Cardiac muscle cell (in vitro differentiated cells and primary cell): ENCODE results near the gene TAF7. TPM values are rescaled to one million over a fixed set of nuclear protein-coding genes. Genes with fewer than 3 reads are reported as not detected.

Source experiments
- DNase-seq, 2 donors: peaks; one replicate each; pipeline versions ENCODE4 v3.0.0 to v3.0.0-alpha.2; 2010 to 2017; ENCODE audit warnings: low read depth in 1 of 2, low spot score in 1 of 2
- H3K27ac ChIP-seq: fragments of 200-600 bp; sonication (generic); 2 replicates; pipeline ENCODE4 v1.5.1; 2016
- H3K27me3 ChIP-seq: fragments of 200-600 bp; sonication (generic); 2 replicates; pipeline ENCODE4 v1.6.0; 2016; ENCODE audit warnings: control low read depth
- H3K36me3 ChIP-seq: fragments of 200-600 bp; sonication (generic); 2 replicates; pipeline ENCODE4 v1.5.1; 2016; ENCODE audit warnings: control low read depth
- H3K4me1 ChIP-seq: fragments of 200-600 bp; sonication (generic); 2 replicates; pipeline ENCODE4 v1.8.1; 2017; ENCODE audit warnings: low read depth, mild to moderate bottlenecking, mixed run types
- H3K4me3 ChIP-seq: fragments of 200-600 bp; sonication (generic); 2 replicates; pipeline ENCODE4 v1.5.1; 2016; ENCODE audit warnings: mild to moderate bottlenecking
- H3K9me3 ChIP-seq: fragments of 200-600 bp; sonication (generic); 2 replicates; pipeline ENCODE4 v1.5.1; 2017; ENCODE audit warnings: low read depth, mild to moderate bottlenecking, control low read depth
- polyA plus RNA-seq: library from polyadenylated mRNA; unstranded; fragments of >200 nt; fragmentation: Nextera tagmentation; extraction: Ambion mirVana; gene quantifications from 2 replicates; pipeline ENCODE4 v1.2.1, GENCODE V29; 2016
- total RNA-seq: library from RNA; depleted of rRNA; stranded (reverse); fragments of >200 nt; gene quantifications from 2 replicates; pipeline ENCODE4 v1.2.3, GENCODE V29; 2016
- TF ChIP-seq, protein P1 (sequence below): IDR thresholded peaks from 2 replicates; pipeline ENCODE4 v1.5.1; 2012; ENCODE audit warnings: low read depth, mild to moderate bottlenecking, low read length

Gene TAF7, protein sequence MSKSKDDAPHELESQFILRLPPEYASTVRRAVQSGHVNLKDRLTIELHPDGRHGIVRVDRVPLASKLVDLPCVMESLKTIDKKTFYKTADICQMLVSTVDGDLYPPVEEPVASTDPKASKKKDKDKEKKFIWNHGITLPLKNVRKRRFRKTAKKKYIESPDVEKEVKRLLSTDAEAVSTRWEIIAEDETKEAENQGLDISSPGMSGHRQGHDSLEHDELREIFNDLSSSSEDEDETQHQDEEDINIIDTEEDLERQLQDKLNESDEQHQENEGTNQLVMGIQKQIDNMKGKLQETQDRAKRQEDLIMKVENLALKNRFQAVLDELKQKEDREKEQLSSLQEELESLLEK
- total RNA-seq (93.8 and 124 TPM in 2 replicates), polyA plus RNA-seq (165 and 215 TPM in 2 replicates)

DNA sequence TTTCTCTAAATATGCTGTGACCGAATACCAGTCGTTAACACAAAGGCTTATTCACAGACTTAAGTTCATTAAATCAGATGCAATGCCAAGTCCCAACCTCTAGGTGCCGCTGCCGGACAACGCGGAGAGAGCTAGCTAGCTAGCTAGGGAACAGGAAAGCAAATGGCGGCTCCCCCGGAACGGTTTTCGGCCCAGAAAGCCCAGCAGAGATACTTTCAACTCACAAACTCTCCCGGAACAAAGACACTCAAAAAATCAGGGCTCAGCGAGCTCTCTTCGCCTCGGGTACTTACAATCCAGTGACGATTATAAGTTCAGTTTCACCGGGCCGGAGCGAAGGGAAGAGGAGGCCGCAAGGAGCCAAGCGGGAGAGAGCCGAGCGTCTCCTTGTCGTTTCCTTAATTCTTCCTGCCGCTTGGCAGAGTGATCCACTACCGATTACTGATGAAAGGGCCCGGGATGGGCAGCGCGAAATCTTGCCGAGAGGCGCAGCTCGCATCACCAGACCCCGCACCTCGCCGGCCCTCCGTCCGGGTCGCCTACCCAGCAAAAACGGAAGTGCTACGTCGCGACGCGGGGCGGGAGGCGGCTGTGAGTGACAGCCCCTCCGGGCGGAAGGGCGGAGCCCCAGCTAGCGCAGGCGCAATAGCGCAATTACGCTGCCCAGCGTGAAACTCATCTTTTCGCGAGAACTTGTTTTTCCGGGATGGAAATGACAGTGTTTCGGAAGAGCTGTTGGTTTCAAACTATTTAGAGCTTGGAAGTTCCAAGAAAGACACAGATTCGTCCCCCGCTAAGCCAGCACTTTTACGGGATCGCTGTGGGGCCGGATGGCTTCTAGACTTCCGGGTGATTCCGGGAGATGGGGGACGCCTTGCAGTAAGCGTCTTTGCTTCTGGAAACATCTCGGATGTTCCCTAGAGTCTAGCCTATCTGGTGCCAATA is at the start of gene TAF7:
Gene TAF7 (minus strand): TSS at position 560 of the 945 bp plus-strand sequence. CDS start 740 bp downstream, outside the sequence.
- TF ChIP-seq, protein P1, sequence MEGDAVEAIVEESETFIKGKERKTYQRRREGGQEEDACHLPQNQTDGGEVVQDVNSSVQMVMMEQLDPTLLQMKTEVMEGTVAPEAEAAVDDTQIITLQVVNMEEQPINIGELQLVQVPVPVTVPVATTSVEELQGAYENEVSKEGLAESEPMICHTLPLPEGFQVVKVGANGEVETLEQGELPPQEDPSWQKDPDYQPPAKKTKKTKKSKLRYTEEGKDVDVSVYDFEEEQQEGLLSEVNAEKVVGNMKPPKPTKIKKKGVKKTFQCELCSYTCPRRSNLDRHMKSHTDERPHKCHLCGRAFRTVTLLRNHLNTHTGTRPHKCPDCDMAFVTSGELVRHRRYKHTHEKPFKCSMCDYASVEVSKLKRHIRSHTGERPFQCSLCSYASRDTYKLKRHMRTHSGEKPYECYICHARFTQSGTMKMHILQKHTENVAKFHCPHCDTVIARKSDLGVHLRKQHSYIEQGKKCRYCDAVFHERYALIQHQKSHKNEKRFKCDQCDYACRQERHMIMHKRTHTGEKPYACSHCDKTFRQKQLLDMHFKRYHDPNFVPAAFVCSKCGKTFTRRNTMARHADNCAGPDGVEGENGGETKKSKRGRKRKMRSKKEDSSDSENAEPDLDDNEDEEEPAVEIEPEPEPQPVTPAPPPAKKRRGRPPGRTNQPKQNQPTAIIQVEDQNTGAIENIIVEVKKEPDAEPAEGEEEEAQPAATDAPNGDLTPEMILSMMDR, result peak; percentile 90
- peak; percentile 96 for DNase-seq
- no peaks in the 10 kb centered on the region for H3K27me3 ChIP-seq
- peak within 1 kb of the TSS; percentile 74 for H3K4me3 ChIP-seq
- H3K4me1 ChIP-seq, result no peaks in the 10 kb centered on the region
- H3K36me3 ChIP-seq, result peaks cover 21% of the 10 kb centered on the region
- H3K9me3 ChIP-seq, result peaks cover 7% of the 10 kb centered on the region
- H3K27ac ChIP-seq, result peak within 1 kb of the TSS; percentile 99

DNA sequence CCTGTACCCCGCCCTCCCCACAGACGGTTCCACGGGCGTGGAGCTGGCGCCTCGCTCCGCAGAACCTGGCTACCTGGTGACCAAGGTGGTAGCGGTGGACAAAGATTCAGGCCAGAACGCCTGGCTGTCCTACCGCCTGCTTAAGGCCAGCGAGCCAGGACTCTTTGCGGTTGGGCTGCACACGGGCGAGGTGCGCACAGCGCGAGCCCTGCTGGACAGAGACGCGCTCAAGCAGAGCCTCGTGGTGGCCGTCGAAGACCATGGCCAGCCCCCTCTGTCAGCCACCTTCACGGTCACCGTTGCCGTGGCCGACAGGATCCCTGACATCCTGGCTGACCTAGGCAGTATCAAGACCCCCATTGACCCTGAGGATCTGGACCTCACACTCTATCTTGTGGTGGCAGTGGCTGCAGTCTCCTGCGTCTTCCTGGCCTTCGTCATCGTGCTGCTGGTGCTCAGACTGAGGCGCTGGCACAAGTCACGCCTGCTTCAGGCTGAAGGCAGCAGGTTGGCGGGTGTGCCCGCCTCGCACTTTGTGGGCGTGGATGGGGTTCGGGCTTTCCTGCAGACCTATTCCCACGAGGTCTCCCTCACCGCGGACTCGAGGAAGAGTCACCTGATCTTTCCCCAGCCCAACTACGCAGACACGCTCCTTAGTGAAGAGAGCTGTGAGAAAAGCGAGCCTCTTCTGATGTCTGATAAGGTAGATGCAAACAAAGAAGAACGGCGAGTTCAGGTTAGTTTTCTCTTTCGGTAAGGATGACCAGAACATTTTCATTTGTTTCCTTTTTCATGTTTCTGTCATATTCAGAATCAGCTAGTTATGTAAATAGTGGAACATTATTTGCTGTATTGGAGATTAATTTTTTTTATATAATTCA is 45.7 kb upstream of the TAF7 start:
- Histone ChIP-seq H3K4me1 (no peaks in the 10 kb centered on the region), H3K4me3 (no peak overlapping the region), H3K36me3 (no peaks in the 10 kb centered on the region), H3K27ac (no peak overlapping the region), H3K27me3 (no peaks in the 10 kb centered on the region), H3K9me3 (no peaks in the 10 kb centered on the region)
- DNase-seq, result no peak
- TF ChIP-seq, protein P1, result no peak

DNA sequence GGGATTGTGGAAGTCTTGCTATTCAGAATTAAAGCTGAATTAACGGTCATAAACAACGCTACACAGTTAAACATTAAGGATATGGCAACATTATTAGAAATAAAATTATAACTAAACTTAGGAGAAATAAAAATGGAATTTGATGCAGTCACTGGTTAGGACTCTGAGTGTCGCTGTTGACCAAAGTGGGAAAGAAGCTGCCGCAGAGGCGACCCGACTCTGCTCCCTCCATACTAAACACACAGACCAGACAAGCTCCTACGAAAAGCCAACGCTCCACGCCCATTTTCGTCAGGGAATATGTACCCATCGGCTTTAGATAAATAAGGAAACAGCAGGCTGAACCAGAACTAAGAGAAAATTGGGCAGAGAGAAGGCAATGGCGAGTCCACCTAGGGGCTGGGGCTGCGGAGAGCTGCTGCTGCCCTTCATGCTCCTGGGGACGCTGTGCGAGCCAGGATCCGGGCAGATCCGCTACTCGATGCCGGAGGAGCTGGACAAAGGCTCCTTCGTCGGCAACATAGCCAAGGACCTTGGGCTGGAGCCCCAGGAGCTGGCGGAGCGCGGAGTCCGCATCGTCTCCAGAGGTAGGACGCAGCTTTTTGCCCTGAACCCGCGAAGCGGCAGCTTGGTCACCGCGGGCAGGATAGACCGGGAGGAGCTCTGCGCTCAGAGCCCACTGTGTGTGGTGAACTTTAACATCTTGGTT is 43.5 kb upstream of the TAF7 start, which contains the start of gene PCDHGA5:
Gene PCDHGA5 (plus strand): TSS at position 211 of the 709 bp plus-strand sequence. CDS start 169 bp downstream, at position 380.
- H3K4me3 ChIP-seq, result no peak within 1 kb of the TSS
- TF ChIP-seq, protein P1, result no peak
- no peaks in the 10 kb centered on the region for H3K4me1 ChIP-seq
- H3K36me3 ChIP-seq, result no peaks in the 10 kb centered on the region
- DNase-seq, result peak in 1 of 2 donors; percentile 12
- H3K9me3 ChIP-seq, result peaks cover 3% of the 10 kb centered on the region
- no peak within 1 kb of the TSS for H3K27ac ChIP-seq
- no peaks in the 10 kb centered on the region for H3K27me3 ChIP-seq

DNA sequence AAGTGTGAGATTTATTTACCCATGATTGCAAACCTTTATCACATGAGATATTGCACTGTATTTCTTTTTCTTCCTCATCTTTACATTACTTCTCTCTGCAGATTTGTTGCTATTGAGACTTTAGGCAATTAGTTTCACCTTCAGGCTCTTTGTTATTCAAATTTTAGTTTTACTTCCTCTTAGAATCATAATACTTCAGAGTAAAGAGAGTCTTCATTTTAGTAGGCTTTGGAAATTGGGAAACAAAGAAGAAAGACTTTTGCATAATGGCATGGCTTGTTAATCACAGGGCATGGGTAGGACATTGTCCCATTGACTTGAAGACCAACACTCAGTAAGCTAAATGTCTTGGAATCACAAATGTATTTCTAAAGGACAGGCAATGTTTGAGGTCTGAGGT is 42.1 kb upstream of the TAF7 start:
- Histone ChIP-seq H3K27ac (no peak overlapping the region), H3K27me3 (no peaks in the 10 kb centered on the region), H3K4me1 (no peaks in the 10 kb centered on the region), H3K9me3 (peaks cover 3% of the 10 kb centered on the region), H3K36me3 (no peaks in the 10 kb centered on the region), H3K4me3 (no peak overlapping the region)
- TF ChIP-seq, protein P1, result no peak
- DNase-seq, result no peak
